Upper lobe of left lung (tissue), 6 donors: Measurements from ENCODE around the gene STAU1. TPM values are rescaled to one million over a fixed set of nuclear protein-coding genes. Genes with fewer than 3 reads are reported as not detected.
A peak's percentile ranks its signal among the peaks of the same experiment; 100 is the strongest.

Source experiments
- ATAC-seq, 2 donors: fragments of 200-7000 bp; cut with Tn5 transposase; one replicate each; pipeline ENCODE4 v1.9.1; 2022; ENCODE audit warnings: mild to moderate bottlenecking in 2 of 2, moderate library complexity in 2 of 2; ENCODE audit not compliant: low FRiP score in 2 of 2
- DNase-seq, 2 donors: peaks; one replicate each; pipeline ENCODE4 v3.0.0-alpha.2; 2019 to 2020
- H3K27ac ChIP-seq, 4 donors: fragments of 200-600 bp; sonication (generic); one replicate each; pipeline ENCODE4 v1.5.1; 2016 to 2019
- H3K27me3 ChIP-seq, 4 donors: fragments of 200-600 bp; sonication (generic); one replicate each; pipeline ENCODE4 v1.5.1; 2017 to 2019
- H3K36me3 ChIP-seq, 4 donors: fragments of 200-600 bp; sonication (generic); one replicate each; pipeline ENCODE4 v1.5.1; 2016 to 2019
- H3K4me1 ChIP-seq, 4 donors: fragments of 200-600 bp; sonication (generic); one replicate each; pipeline ENCODE4 v1.5.1; 2018 to 2019
- H3K4me3 ChIP-seq, 4 donors: fragments of 200-600 bp; sonication (generic); one replicate each; pipeline ENCODE4 v1.5.1; 2017 to 2019; ENCODE audit warnings: mild to moderate bottlenecking in 2 of 4, moderate library complexity in 1 of 4
- H3K9me3 ChIP-seq, 4 donors: fragments of 200-600 bp; sonication (generic); one replicate each; pipeline ENCODE4 v1.5.1; 2018 to 2019
- CTCF ChIP-seq, 6 experiments: fragments of 450-650 bp in 4 of 6; fragments of 200-600 bp in 2 of 6; sonication (generic) in 2 of 6; IDR thresholded peaks; one replicate each; pipeline ENCODE4 v1.5.1; 2016 to 2019; ENCODE audit warnings: antibody characterized with exemption in 6 of 6
- EP300 ChIP-seq, 4 donors: sonication (generic); formaldehyde crosslinking; IDR thresholded peaks; one replicate each; pipeline ENCODE4 v1.5.1; 2017; ENCODE audit warnings: antibody characterized with exemption in 4 of 4, control low read depth in 2 of 4
- POLR2A ChIP-seq, 4 donors: fragments of 450-650 bp; IDR thresholded peaks; one replicate each; pipeline ENCODE4 v1.5.1; 2016 to 2017; ENCODE audit warnings: antibody characterized with exemption in 4 of 4, mild to moderate bottlenecking in 2 of 4
- POLR2AphosphoS5 ChIP-seq, 2 donors: sonication (generic); formaldehyde crosslinking; IDR thresholded peaks; one replicate each; pipeline ENCODE4 v1.5.1; 2017; ENCODE audit warnings: antibody characterized with exemption in 2 of 2
- WGBS, 2 donors: methylation state at CpG; one replicate each; pipeline ENCODE4 v1.1.5; 2017 to 2018; 5-methylcytosine and 5-hydroxymethylcytosine counted together
- total RNA-seq, 6 donors: library from RNA; depleted of rRNA in 4 of 6; stranded (reverse); fragments of >200 nt in 4 of 6; gene quantifications; one replicate each; pipeline versions ENCODE4 v1.1.0 to v1.2.1, GENCODE V29; 2016 to 2021
- donor health status: DM: no; HTN: no; CAD: no; lungs with moderate emphysema.
- donor health status: DM: no; HTN: yes; CAD: no; lungs with severe emphysema.

Gene STAU1
- total RNA-seq, 6 donors from 2014 or later: 69.1 to 97.7 (median 73.5) TPM

GRCh38 chr20:49123982-49124381 lies 64.2 kb downstream of the STAU1 start:
- DNase-seq (no peak), ATAC-seq (no peak)
- no peak for TF ChIP-seq CTCF (IDR thresholded peaks at IDR 0.05)
- no peak for TF ChIP-seq EP300 (IDR thresholded peaks at IDR 0.05)
- no peak for TF ChIP-seq POLR2AphosphoS5 (IDR thresholded peaks at IDR 0.05)
- no peak for TF ChIP-seq POLR2A (IDR thresholded peaks at IDR 0.05)
- H3K27ac ChIP-seq: no peak overlapping the region
- H3K4me1 ChIP-seq: no peaks in the 10 kb centered on the region
- H3K36me3 ChIP-seq: peaks cover 28 to 72% (median 47%) of the 10 kb centered on the region in 4 donors
- H3K9me3 ChIP-seq: no peaks in the 10 kb centered on the region
- H3K27me3 ChIP-seq: no peaks in the 10 kb centered on the region
- H3K4me3 ChIP-seq: no peak overlapping the region
- 97% methylated on average over 10 of the region's 10 CpGs for WGBS, 2 donors

- Histone ChIP-seq H3K36me3 (peaks cover 36 to 81% (median 57%) of the 10 kb centered on the region in 4 donors), H3K27ac (no peak overlapping the region), H3K4me1 (no peaks in the 10 kb centered on the region), H3K9me3 (no peaks in the 10 kb centered on the region), H3K27me3 (no peaks in the 10 kb centered on the region), H3K4me3 (no peak overlapping the region)
- ATAC-seq (no peak), DNase-seq (peak in 1 of 2 donors; percentile 50)
- 95 to 98% methylated on average over 13 of the region's 13 CpGs for WGBS, 2 donors
- TF ChIP-seq POLR2AphosphoS5 (IDR thresholded peaks at IDR 0.05): no peak
- TF ChIP-seq CTCF (IDR thresholded peaks at IDR 0.05): no peak
- TF ChIP-seq POLR2A (IDR thresholded peaks at IDR 0.05): no peak
- TF ChIP-seq EP300 (IDR thresholded peaks at IDR 0.05): no peak
These were observed 65.2 kb downstream of the STAU1 start for GRCh38 chr20:49122920-49123319.

GRCh38 chr20:49119988-49120387 lies 68.1 kb downstream of the STAU1 start:
- H3K36me3 ChIP-seq: peaks cover 61 to 95% (median 80%) of the 10 kb centered on the region in 4 donors

GRCh38 chr20:49118307-49118706 lies 69.8 kb downstream of the STAU1 start:
- ATAC-seq (no peak), DNase-seq (no peak)
- no peaks in the 10 kb centered on the region for H3K4me1 ChIP-seq
- WGBS, 2 donors: 96 to 98% methylated on average over 3 of the region's 3 CpGs
- no peak for TF ChIP-seq CTCF (IDR thresholded peaks at IDR 0.05)
- TF ChIP-seq POLR2A (IDR thresholded peaks at IDR 0.05): no peak
- no peak for TF ChIP-seq EP300 (IDR thresholded peaks at IDR 0.05)
- no peak for TF ChIP-seq POLR2AphosphoS5 (IDR thresholded peaks at IDR 0.05)
- H3K4me3 ChIP-seq: no peak overlapping the region
- no peaks in the 10 kb centered on the region for H3K9me3 ChIP-seq
- no peaks in the 10 kb centered on the region for H3K27me3 ChIP-seq
- H3K36me3 ChIP-seq: peaks cover 63 to 98% (median 79%) of the 10 kb centered on the region in 4 donors
- no peak overlapping the region for H3K27ac ChIP-seq

More at GRCh38 chr20:49119988-49120387, 68.1 kb downstream of the STAU1 start:
- Histone ChIP-seq H3K27ac (no peak overlapping the region), H3K4me1 (no peaks in the 10 kb centered on the region), H3K27me3 (no peaks in the 10 kb centered on the region), H3K9me3 (no peaks in the 10 kb centered on the region), H3K4me3 (no peak overlapping the region)
- ATAC-seq (no peak), DNase-seq (no peak)
- WGBS, 2 donors: 92 to 95% methylated on average over 6 to 7 of the region's 7 CpGs
- TF ChIP-seq POLR2A (IDR thresholded peaks at IDR 0.05) (no peak), POLR2AphosphoS5 (IDR thresholded peaks at IDR 0.05) (no peak)

- 85 to 86% methylated on average over 7 of the region's 7 CpGs for WGBS, 2 donors
- no peaks in the 10 kb centered on the region for H3K9me3 ChIP-seq
- H3K27me3 ChIP-seq: no peaks in the 10 kb centered on the region
- peaks cover 53 to 96% (median 69%) of the 10 kb centered on the region in 4 donors for H3K36me3 ChIP-seq
- ATAC-seq: no peak
- no peaks in the 10 kb centered on the region for H3K4me1 ChIP-seq
- TF ChIP-seq EP300 (IDR thresholded peaks at IDR 0.05): no peak
- TF ChIP-seq CTCF (IDR thresholded peaks at IDR 0.05): no peak
- TF ChIP-seq POLR2AphosphoS5 (IDR thresholded peaks at IDR 0.05): no peak
- no peak for TF ChIP-seq POLR2A (IDR thresholded peaks at IDR 0.05)
- DNase-seq: no peak
- H3K27ac ChIP-seq: no peak overlapping the region
- no peak overlapping the region for H3K4me3 ChIP-seq
These were observed 72.6 kb downstream of the STAU1 start for GRCh38 chr20:49115564-49115963.
